Amygdala (tissue), 56 donors: ENCODE measurements around the gene LINC01488.

Experiments used
- DNase-seq, 56 donors: peaks; one replicate each; lab custom pipeline; 2025; lab: John Stamatoyannopoulos, UW

Gene LINC01488

GRCh38 chr11:69481393-69481844 is at the start of gene LINC01488:
LINC01488 (plus strand) TSS chr11:69481663.
- DNase-seq, result no peak

- DNase-seq, result no peak
These were observed 49.3 kb upstream of the LINC01488 start for GRCh38 chr11:69431893-69432738.

DNA sequence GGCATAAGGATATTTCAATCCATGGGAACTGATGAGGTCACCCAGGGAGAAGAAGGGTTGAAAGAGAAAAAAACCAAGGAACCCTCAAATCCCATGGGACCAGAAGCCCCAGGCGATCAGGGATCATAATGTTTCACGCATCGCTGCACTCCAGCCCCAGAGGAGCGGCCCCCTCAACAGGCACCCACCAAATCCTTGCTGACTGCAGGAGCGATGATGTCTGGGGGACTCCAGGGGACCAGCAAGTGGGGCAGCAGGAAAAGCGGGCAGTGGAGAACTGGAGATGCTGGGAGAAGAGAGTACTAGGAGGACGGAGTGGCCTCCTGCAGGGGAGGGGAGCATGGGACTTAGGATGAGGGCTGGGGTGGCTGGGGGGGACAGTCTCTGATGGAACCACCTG is 47.7 kb upstream of the LINC01488 start:
- DNase-seq, result no peak

DNA sequence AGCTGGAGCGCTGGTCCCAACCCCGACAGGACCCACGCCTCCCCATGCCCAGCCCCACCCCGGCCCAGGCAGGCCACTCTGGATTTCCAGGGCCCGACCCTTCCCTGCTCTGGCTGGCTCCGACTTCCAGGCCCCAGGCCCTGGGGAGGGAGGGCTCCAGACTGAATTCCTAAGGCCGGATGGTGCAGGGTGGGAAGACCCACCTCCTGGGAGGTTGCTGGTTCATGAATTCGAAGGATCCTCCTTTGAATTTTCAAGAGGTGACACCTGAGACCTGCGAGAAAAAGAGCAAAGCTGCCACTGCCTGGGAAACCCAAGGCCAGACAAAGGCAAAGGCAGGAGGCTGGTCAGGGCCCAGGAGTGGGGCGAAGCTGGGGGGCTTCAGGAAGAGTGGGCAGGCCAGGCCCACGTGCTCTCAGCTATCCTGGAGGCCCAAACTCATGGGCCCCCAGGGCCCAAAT is 47.0 kb upstream of the LINC01488 start:
- DNase-seq, result no peak

- no peak for DNase-seq
These were observed 46.1 kb upstream of the LINC01488 start for GRCh38 chr11:69435161-69435986.

- DNase-seq, result peak in 1 of 56 donors; percentile 14
These were observed 45.2 kb upstream of the LINC01488 start for GRCh38 chr11:69436041-69436982.

GRCh38 chr11:69437001-69437875 is 44.2 kb upstream of the LINC01488 start:
- DNase-seq, result no peak

GRCh38 chr11:69437876-69438205 is 43.6 kb upstream of the LINC01488 start:
- DNase-seq, result no peak

DNA sequence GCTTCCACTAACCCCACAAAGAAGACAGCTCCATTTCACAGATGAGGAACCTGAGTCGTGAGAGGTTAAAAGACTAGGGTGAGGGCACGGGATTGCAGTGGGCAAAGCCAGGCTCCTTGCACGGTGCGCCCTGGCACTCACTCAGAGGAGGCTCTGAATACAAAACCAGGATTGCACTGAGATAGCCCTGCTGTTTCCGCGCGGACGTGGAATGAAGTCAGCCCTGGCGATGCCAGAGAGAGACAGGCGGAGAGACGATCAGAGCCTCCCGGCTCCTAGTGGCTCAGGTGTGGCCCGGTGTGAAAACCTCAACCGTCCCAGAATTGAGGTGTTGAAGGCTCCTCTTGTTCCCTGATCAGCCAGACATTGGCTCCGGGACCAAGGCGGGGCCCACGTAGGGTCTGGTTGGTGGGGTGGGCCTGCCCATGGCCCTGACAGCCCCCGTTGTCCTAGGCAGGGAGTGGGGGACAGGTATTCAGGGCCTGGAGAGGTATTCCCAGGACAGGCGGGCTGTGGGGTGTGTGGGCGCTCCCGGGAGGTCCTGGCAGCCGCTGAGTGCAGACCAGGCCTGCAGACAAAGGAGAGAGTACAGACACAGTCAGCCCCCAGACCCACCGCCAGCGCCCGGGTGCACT is 43.1 kb upstream of the LINC01488 start:
- DNase-seq, result no peak

DNA sequence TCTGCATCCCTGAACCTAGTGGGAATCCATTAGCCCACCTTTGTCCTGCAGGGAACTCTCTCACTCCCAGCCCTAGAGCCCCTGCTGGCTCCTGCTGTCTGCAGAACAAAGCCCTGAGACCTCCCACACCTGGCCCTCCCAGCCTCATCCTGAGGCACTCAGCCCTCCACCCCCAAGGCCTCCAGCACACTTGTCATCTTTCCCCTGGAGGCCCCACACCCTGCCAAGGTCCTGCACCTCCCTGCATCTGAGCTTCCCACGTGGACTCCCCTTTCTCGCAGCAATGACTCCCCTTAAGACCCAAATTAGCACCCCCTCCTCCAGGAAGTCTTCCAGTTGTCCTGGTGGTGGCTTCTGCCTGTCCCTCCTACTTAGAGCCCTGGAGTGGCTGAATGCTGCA is 42.3 kb upstream of the LINC01488 start:
- DNase-seq, result no peak

DNA sequence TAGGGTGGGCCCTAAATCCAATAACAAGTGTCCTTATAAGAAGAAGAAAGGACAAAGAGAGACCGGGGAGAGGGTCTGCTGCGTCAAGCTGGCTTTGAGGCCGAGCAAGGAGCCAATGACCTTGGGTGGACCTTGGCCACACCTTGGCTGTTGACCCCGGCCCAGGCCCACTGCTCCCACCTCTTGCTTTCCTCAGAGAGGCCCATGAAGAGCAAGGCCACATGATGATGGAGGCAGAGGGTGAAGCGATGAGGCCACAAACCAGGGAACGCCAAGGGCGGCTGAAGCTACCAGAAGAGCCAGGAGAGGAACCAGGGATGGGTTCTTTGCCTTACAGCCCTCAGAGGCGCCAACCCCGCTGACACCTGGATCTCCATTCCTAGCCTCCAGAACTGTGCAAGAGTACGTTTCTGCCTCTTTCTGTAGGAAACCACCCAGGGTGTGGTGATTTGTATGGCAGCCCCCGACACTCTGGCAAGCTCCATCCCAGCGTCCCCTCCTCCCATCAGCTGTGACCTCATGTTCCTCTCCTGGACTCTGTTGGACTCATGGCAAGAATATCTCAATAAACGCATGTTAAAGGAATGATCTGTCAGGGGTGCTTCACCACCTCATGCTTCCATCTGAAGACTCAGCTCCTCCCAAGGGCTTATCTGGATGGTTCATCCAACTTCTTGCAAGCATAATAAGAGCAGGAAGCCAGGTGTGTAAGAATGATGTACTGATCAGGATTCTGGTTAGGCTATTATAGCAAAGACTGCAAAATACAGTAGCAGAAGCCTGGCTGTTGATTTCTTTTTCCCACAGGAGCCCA is 41.6 kb upstream of the LINC01488 start:
- DNase-seq, result no peak

- no peak for DNase-seq
These were observed 40.6 kb upstream of the LINC01488 start for GRCh38 chr11:69440876-69441275.

GRCh38 chr11:69442012-69442806 is 39.3 kb upstream of the LINC01488 start:
- no peak for DNase-seq

DNA sequence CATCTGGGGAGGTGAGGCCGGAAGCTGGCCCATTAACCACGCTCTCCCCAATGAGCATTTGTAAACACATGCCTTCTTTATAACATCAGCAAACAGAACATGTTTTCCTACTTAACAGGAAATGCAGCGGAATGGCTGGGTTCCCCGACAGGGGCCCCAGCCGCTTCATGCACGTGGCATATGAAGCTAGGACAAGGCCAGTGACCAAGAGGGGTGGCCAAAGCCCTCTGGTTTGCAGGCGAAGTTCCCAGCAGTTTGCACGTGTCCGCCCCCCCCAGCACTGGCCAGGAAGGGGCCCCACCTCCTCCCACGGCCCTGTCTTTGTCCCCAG is 38.7 kb upstream of the LINC01488 start:
- peak in 11 of 56 donors; percentile 27 to 67 (median 38) for DNase-seq

DNA sequence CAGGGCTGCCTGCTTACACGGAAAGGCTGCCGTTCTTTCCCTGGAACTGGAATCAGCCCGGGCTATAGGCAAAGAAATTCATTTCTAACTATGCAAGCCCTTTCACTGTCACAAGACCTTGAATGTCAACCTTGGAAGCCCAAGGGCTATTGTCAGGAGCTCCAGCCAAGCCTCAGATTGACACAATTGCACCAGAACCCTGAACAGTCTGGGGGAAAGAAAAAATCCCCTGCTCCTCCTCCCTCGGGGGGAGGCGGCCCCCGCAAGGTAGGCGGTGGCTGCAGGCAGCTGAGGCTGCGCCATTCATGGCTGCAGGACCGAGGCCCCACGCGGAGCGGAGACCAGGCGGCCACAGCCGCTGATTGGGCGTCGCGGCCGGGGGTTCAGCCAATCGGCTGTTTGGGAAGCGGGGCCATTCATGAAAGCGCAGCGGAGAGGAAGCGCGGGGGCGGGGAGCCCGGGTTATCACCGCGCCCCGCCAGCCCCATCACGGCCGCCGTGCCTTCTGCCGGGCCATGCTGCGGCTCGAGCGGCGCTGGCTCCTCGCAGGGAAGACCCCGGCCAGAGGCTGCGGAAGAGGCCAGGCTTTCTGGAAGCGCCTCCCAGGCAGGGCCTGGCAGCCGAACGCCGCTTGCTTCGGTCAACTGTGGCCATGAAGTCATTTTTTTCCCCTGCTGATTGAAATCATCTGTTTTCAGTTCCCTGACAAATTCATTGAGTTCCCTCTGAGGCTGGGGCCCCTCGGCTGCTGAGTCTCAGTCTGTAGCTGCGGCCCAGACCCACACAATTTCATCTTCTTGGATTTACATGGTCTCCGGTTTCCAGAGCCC is 38.1 kb upstream of the LINC01488 start:
- peak in 55 of 56 donors; percentile 25 to 89 (median 77) for DNase-seq

DNA sequence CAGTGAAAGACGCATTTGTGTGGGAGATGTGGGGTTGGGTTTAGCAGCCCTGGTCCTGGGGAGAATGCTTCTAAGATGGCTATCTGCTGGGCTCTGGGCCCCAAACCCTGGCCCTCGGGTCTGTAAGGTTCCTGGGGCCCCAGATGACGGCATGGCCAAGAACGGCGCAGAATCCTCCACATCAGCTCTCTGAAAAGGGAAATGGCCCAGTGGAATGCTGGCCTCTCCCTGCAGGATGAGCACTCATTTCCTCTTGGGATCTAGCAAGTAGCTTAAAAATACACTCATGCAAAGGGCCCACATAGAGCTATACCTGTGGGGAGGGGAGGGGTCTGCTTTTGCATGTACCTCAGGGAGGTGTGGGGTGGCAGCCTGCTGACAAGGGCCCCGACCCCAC is 37.5 kb upstream of the LINC01488 start:
- DNase-seq, result no peak
